Thyroid gland (tissue), 4 donors: Measurements from ENCODE around the gene MRPL17.
"Not testable (repeated sequence)": the region's sequence is repeated elsewhere in the genome, so short reads cannot be mapped to it uniquely, and the experiment has no call there.

Source experiments
- CTCF ChIP-seq, 6 experiments: fragments of 200-600 bp in 3 of 6; fragments of 450-650 bp in 3 of 6; sonication (generic) in 3 of 6; IDR thresholded peaks; one replicate each; pipeline ENCODE4 v1.5.1; 2016 to 2019; ENCODE audit warnings: antibody characterized with exemption in 6 of 6, mild to moderate bottlenecking in 2 of 6, inconsistent platforms in 1 of 6, moderate library complexity in 1 of 6
- POLR2A ChIP-seq, 2 donors: fragments of 450-650 bp; IDR thresholded peaks; one replicate each; pipeline ENCODE4 v1.6.1; 2017; ENCODE audit warnings: antibody characterized with exemption in 2 of 2, mild to moderate bottlenecking in 2 of 2, moderate library complexity in 1 of 2

GRCh38 chr11:6701955-6702354, 18.8 kb upstream of the MRPL17 start:
- not testable (repeated sequence) for TF ChIP-seq CTCF, POLR2A (IDR thresholded peaks at IDR 0.05)
